MM.1S (cell line): ENCODE measurements around the gene NTF3.

Source experiments
- CTCF ChIP-seq: fragments of 300-600 bp; sonication (generic); IDR thresholded peaks from 2 replicates; pipeline ENCODE4 v1.5.1; 2016; ENCODE audit warnings: antibody characterized with exemption, low read length, mixed read lengths
- EZH2 ChIP-seq: fragments of 300-600 bp; sonication (generic); optimal IDR thresholded peaks from 2 replicates; pipeline ENCODE3; 2017; ENCODE audit warnings: low read depth, mild to moderate bottlenecking, antibody characterized with exemption, low read length, mixed read lengths
- EZH2phosphoT487 ChIP-seq: fragments of 300-600 bp; sonication (generic); IDR thresholded peaks from 2 replicates; pipeline ENCODE4 v1.6.1; 2018; ENCODE audit warnings: antibody characterized with exemption, low read length

GRCh38 chr12:5390174-5390799 is 41.6 kb upstream of the NTF3 start:
- TF ChIP-seq EZH2: no peak
- no peak for TF ChIP-seq CTCF
- no peak for TF ChIP-seq EZH2phosphoT487
